Panc1 (cell line): ENCODE results near the gene ST8SIA1. TPM values are rescaled to one million over a fixed set of nuclear protein-coding genes. Genes with fewer than 3 reads are reported as not detected.
A peak's percentile ranks its signal among the peaks of the same experiment; 100 is the strongest.

Source experiments
- ATAC-seq: fragments of 200-7000 bp; cut with Tn5 transposase; 2 replicates; pipeline ENCODE4 v1.9.1; 2020; ENCODE audit warnings: mild to moderate bottlenecking, moderate library complexity
- BruUV-seq: library from RNA; stranded (reverse); fragments of 400-500 nt; replicated peaks from 2 replicates; lab custom pipeline; 2021; lab: Mats Ljungman, UMichigan
- CTCF ChIA-PET: fragments of 300-600 bp; sonication (Branson Sonifier 250); formaldehyde crosslinking; loops from one replicate; lab custom pipeline; 2022; ENCODE audit warnings: antibody characterized with exemption; lab: Charles Lee
- POLR2A ChIA-PET: fragments of 300-600 bp; sonication (Branson Sonifier 250); formaldehyde crosslinking; loops from one replicate; lab custom pipeline; 2022; ENCODE audit warnings: antibody characterized with exemption; lab: Charles Lee
- DNase-seq: peaks from one replicate; pipeline ENCODE4 v3.0.0-alpha.2; 2010; ENCODE audit warnings: low read depth, low spot score
- H3K27ac ChIP-seq: 2 replicates; pipeline ENCODE4 v1.5.1; 2011; ENCODE audit warnings: mild to moderate bottlenecking, low read length, inconsistent platforms
- H3K27me3 ChIP-seq: fragments of 200-500 bp; sonication (Bioruptor generic); 2 replicates; pipeline ENCODE4 v1.6.0; 2014; ENCODE audit warnings: low read length, inconsistent platforms; ENCODE audit not compliant: control insufficient read depth, insufficient read depth
- H3K36me3 ChIP-seq: fragments of 200-500 bp; sonication (Bioruptor generic); 2 replicates; pipeline ENCODE4 v1.5.1; 2014; ENCODE audit warnings: inconsistent platforms, mild to moderate bottlenecking, low read length, moderate library complexity; ENCODE audit not compliant: control insufficient read depth, insufficient read depth
- H3K4me1 ChIP-seq: 2 replicates; pipeline ENCODE4 v1.5.1; 2011; ENCODE audit warnings: inconsistent platforms, mild to moderate bottlenecking, low read length, moderate library complexity; ENCODE audit not compliant: control insufficient read depth, insufficient read depth
- H3K4me3 ChIP-seq, 2 experiments: 2 replicates each; pipeline ENCODE4 v1.5.1; 2011 to 2012; ENCODE audit warnings: low read depth in 2 of 2, low read length in 2 of 2, mild to moderate bottlenecking in 2 of 2, inconsistent platforms in 1 of 2, moderate library complexity in 1 of 2
- H3K9me3 ChIP-seq: fragments of 200-500 bp; sonication (Bioruptor generic); 2 replicates; pipeline ENCODE4 v1.5.1; 2014; ENCODE audit warnings: low read depth, mild to moderate bottlenecking, inconsistent platforms, low read length, moderate library complexity; ENCODE audit not compliant: control insufficient read depth, insufficient read depth
- CTCF ChIP-seq: fragments of 450-650 bp; IDR thresholded peaks from 2 replicates; pipeline ENCODE4 v1.5.1; 2017; ENCODE audit warnings: mild to moderate bottlenecking
- POLR2AphosphoS5 ChIP-seq: IDR thresholded peaks from 2 replicates; pipeline ENCODE4 v1.6.1; 2012; ENCODE audit warnings: mild to moderate bottlenecking, low read depth, low read length, moderate library complexity
- SIN3A ChIP-seq: IDR thresholded peaks from 2 replicates; pipeline ENCODE4 v1.6.1; 2012; ENCODE audit warnings: low read depth, mild to moderate bottlenecking, low read length, moderate library complexity, borderline replicate concordance; ENCODE audit not compliant: insufficient read depth
- TCF7L2 ChIP-seq: IDR thresholded peaks from 2 replicates; pipeline ENCODE4 v1.6.1; 2011; ENCODE audit warnings: mild to moderate bottlenecking, low read depth, low read length, inconsistent platforms
- in situ Hi-C: cut with HindIII; loops from 2 replicates; pipeline ENCODE4 v1.10.0; 2016; ENCODE audit warnings: low sequenced_read_pairs, low pct_unique_long_range_greater_than_20kb
- intact Hi-C: fragments of 100-400 bp; cut with micrococcal nuclease; formaldehyde crosslinking; loops from one replicate; pipeline ENCODE4 v1.10.0; 2022; ENCODE audit not compliant: unreplicated experiment
- total RNA-seq: library from RNA; stranded (reverse); gene quantifications from one replicate; pipeline ENCODE4 v1.2.1, GENCODE V29; 2021; ENCODE audit not compliant: unreplicated experiment
- TF ChIP-seq, protein P1 (sequence below), 2 experiments: IDR thresholded peaks; 2 replicates each; pipeline ENCODE4 v1.6.1; 2011 to 2012; ENCODE audit warnings: low read depth in 2 of 2, control low read depth in 1 of 2, low read length in 1 of 2, mild to moderate bottlenecking in 1 of 2, moderate library complexity in 1 of 2; ENCODE audit not compliant: insufficient read depth in 1 of 2

Gene ST8SIA1
- total RNA-seq, 1 experiment from 2014 or later: 0.13 TPM

DNA sequence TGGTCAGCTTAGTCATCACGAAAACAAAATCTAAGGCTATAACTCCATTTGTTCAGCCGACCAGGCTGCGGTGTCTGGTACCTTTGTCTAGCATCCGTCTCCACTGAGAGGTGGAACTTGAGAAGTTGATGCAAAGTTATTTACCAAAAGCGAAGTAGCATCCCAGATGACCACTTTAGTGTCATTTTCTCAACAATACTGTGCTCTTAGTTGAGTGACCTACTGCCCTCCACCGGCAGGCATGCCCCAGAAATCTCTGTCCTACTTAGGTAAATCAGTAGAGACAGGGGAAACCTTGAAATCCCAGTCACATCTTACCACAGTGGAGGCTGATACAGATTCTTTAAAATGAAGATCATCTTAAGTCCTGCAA lies 1.3 kb upstream of the ST8SIA1 start:
- Histone ChIP-seq H3K9me3 (no peaks in the 10 kb centered on the region), H3K27ac (no peak overlapping the region), H3K36me3 (no peaks in the 10 kb centered on the region), H3K27me3 (no peaks in the 10 kb centered on the region; the same call in none of the 2 replicates), H3K4me1 (no peaks in the 10 kb centered on the region), H3K4me3 (peak overlapping the region; percentile 41 to 51; a peak in 2 of 4 replicates)
- ChIA-PET POLR2A (no interaction called here), CTCF (interaction anchor here (0.6 to 0.9 kb wide), 2 partner anchors 253 to 934 kb away, joined by 6 to 8 read pairs; no protein-coding TSS in a partner anchor)
- no peak for ATAC-seq
- no peak for DNase-seq
- in situ Hi-C loops (no loop called here), intact Hi-C loops (loop anchor here (10.0 kb wide), 1 partner anchor 251 kb away; no protein-coding TSS in a partner anchor)
- no TSS peak for BruUV-seq
- TF ChIP-seq TCF7L2 (no peak), CTCF (peak; percentile 51)

DNA sequence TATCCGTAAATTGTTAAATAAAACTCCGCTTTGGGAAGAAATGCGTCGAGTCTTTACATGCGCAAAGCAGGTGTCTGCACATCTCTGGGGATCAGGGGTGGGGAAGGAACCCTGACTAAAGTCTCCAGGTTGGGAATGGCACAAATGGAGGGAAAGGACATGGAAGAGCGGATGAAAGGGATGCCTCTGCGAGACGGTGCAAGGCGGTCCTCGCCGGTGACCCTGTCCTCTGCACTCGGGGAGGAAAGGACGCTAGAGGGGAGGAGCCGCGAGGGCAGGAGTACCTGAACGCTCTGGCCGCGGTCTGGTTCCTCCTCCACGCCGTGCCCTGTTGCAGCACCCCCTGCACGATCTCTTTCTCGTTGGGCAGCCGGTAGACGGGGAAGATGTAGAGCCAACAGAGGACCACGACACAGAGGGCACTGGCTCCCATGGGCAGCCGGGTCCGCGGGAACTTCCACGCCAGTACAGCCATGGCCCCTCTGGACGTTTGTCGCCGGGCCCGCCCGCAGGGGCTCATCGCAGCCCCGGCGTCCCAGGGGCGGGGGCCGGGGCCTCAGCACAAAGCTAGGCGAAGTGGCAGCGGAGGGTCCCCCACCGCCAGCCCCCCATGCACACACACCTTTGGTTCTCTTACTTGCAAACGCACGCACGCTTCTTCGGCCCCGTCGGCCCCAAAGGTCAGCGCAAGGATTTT lies 646 bp downstream of the ST8SIA1 start:
- intact Hi-C loops (loop anchor here (10.0 kb wide), 1 partner anchor 249 kb away; no protein-coding TSS in a partner anchor), in situ Hi-C loops (no loop called here)
- Histone ChIP-seq H3K4me1 (no peaks in the 10 kb centered on the region), H3K27me3 (no peaks in the 10 kb centered on the region; the same call in none of the 2 replicates), H3K4me3 (peak overlapping the region; percentile 41 to 51), H3K36me3 (no peaks in the 10 kb centered on the region), H3K9me3 (no peaks in the 10 kb centered on the region), H3K27ac (no peak overlapping the region)
- ATAC-seq (no peak), DNase-seq (no peak)
- TF ChIP-seq POLR2AphosphoS5: no peak
- TF ChIP-seq TCF7L2: no peak
- TF ChIP-seq SIN3A: no peak
- no peak for TF ChIP-seq CTCF
- TF ChIP-seq, protein P1, sequence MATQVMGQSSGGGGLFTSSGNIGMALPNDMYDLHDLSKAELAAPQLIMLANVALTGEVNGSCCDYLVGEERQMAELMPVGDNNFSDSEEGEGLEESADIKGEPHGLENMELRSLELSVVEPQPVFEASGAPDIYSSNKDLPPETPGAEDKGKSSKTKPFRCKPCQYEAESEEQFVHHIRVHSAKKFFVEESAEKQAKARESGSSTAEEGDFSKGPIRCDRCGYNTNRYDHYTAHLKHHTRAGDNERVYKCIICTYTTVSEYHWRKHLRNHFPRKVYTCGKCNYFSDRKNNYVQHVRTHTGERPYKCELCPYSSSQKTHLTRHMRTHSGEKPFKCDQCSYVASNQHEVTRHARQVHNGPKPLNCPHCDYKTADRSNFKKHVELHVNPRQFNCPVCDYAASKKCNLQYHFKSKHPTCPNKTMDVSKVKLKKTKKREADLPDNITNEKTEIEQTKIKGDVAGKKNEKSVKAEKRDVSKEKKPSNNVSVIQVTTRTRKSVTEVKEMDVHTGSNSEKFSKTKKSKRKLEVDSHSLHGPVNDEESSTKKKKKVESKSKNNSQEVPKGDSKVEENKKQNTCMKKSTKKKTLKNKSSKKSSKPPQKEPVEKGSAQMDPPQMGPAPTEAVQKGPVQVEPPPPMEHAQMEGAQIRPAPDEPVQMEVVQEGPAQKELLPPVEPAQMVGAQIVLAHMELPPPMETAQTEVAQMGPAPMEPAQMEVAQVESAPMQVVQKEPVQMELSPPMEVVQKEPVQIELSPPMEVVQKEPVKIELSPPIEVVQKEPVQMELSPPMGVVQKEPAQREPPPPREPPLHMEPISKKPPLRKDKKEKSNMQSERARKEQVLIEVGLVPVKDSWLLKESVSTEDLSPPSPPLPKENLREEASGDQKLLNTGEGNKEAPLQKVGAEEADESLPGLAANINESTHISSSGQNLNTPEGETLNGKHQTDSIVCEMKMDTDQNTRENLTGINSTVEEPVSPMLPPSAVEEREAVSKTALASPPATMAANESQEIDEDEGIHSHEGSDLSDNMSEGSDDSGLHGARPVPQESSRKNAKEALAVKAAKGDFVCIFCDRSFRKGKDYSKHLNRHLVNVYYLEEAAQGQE (IDR thresholded peaks at IDR 0.05; ENCODE audit: insufficient read depth in 1 of 2, low read depth in 2 of 2, low read length in 1 of 2): no peak
- ChIA-PET CTCF (no interaction called here), POLR2A (no interaction called here)
- no TSS peak for BruUV-seq
